Measurements from ENCODE around the gene NEURL4.

NEURL4 gene

GRCh38 chr17:7363311-7363710 is 34.2 kb upstream of the NEURL4 start:
- no peak for TF ChIP-seq CTCF (IDR thresholded peaks at IDR 0.05; ENCODE audit: borderline replicate concordance, control extremely low read depth, extremely low read depth, insufficient read depth, missing control alignments)
- in situ Hi-C loops (cut with MboI; ENCODE audit: low sequenced_read_pairs, unreplicated experiment): no loop called here

GRCh38 chr17:7361906-7362305 is 32.8 kb upstream of the NEURL4 start:
- DNase-seq (ENCODE audit: low spot score): no peak
- in situ Hi-C loops (cut with MboI; ENCODE audit: low sequenced_read_pairs, unreplicated experiment): no loop called here
- no peak for TF ChIP-seq CTCF (IDR thresholded peaks at IDR 0.05; ENCODE audit: borderline replicate concordance, control extremely low read depth, extremely low read depth, insufficient read depth, missing control alignments)

More at GRCh38 chr17:7363311-7363710, 34.2 kb upstream of the NEURL4 start:
- no peak for DNase-seq (ENCODE audit: low spot score)

- TF ChIP-seq CTCF (IDR thresholded peaks at IDR 0.05; ENCODE audit: borderline replicate concordance, control extremely low read depth, extremely low read depth, insufficient read depth, missing control alignments): no peak
- no peak for DNase-seq (ENCODE audit: low spot score)
- in situ Hi-C loops (cut with MboI; ENCODE audit: low sequenced_read_pairs, unreplicated experiment): no loop called here
Observed at GRCh38 chr17:7357381-7357780, 28.2 kb upstream of the NEURL4 start.

GRCh38 chr17:7356756-7357155 is 27.6 kb upstream of the NEURL4 start:
- in situ Hi-C loops (cut with MboI; ENCODE audit: low sequenced_read_pairs, unreplicated experiment): no loop called here
- no peak for TF ChIP-seq CTCF (IDR thresholded peaks at IDR 0.05; ENCODE audit: borderline replicate concordance, control extremely low read depth, extremely low read depth, insufficient read depth, missing control alignments)
- no peak for DNase-seq (ENCODE audit: low spot score)

GRCh38 chr17:7356072-7356549 is 27.0 kb upstream of the NEURL4 start:
- peak; percentile 90 for DNase-seq (ENCODE audit: low spot score)
- in situ Hi-C loops (cut with MboI; ENCODE audit: low sequenced_read_pairs, unreplicated experiment): no loop called here
- TF ChIP-seq CTCF (IDR thresholded peaks at IDR 0.05; ENCODE audit: borderline replicate concordance, control extremely low read depth, extremely low read depth, insufficient read depth, missing control alignments): peak; percentile 99

- no peak for TF ChIP-seq CTCF (IDR thresholded peaks at IDR 0.05; ENCODE audit: borderline replicate concordance, control extremely low read depth, extremely low read depth, insufficient read depth, missing control alignments)
- no peak for DNase-seq (ENCODE audit: low spot score)
- in situ Hi-C loops (cut with MboI; ENCODE audit: low sequenced_read_pairs, unreplicated experiment): no loop called here
Observed at GRCh38 chr17:7355573-7355972, 26.4 kb upstream of the NEURL4 start.

GRCh38 chr17:7355053-7355452 is 25.9 kb upstream of the NEURL4 start, which contains the start of gene TMEM95:
Gene TMEM95, plus strand, starts transcription at chr17:7355156. Its CDS starts 49 bp downstream, at chr17:7355205.
- no peak for TF ChIP-seq CTCF (IDR thresholded peaks at IDR 0.05; ENCODE audit: borderline replicate concordance, control extremely low read depth, extremely low read depth, insufficient read depth, missing control alignments)
- DNase-seq (ENCODE audit: low spot score): no peak

More at GRCh38 chr17:7355053-7355452, 25.9 kb upstream of the NEURL4 start, which contains the start of gene TMEM95:
- in situ Hi-C loops (cut with MboI; ENCODE audit: low sequenced_read_pairs, unreplicated experiment): no loop called here

Measured in GM13976 (cell line).